ENCODE results near the gene ZSCAN2.

GRCh38 chr15:84608707-84609284 lies 8.0 kb downstream of the ZSCAN2 start:
- TF ChIP-seq, protein P1, sequence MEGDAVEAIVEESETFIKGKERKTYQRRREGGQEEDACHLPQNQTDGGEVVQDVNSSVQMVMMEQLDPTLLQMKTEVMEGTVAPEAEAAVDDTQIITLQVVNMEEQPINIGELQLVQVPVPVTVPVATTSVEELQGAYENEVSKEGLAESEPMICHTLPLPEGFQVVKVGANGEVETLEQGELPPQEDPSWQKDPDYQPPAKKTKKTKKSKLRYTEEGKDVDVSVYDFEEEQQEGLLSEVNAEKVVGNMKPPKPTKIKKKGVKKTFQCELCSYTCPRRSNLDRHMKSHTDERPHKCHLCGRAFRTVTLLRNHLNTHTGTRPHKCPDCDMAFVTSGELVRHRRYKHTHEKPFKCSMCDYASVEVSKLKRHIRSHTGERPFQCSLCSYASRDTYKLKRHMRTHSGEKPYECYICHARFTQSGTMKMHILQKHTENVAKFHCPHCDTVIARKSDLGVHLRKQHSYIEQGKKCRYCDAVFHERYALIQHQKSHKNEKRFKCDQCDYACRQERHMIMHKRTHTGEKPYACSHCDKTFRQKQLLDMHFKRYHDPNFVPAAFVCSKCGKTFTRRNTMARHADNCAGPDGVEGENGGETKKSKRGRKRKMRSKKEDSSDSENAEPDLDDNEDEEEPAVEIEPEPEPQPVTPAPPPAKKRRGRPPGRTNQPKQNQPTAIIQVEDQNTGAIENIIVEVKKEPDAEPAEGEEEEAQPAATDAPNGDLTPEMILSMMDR (IDR thresholded peaks at IDR 0.05) = no peak
- no peak for TF ChIP-seq POLR2A (IDR thresholded peaks at IDR 0.05)
